SK-N-SH treated with all-trans-retinoic acid at 6 μM for 48 hours (cell line): Measurements from ENCODE around the gene KRTAP1-5.
"Not testable (repeated sequence)": the region's sequence is repeated elsewhere in the genome, so short reads cannot be mapped to it uniquely, and the experiment has no call there.

Experiments used
- ARNTL ChIP-seq: fragments of 450-650 bp; formaldehyde crosslinking; IDR thresholded peaks from 2 replicates; pipeline ENCODE4 v1.5.0; 2020; ENCODE audit warnings: low read depth, mild to moderate bottlenecking, moderate library complexity, borderline replicate concordance
- CSDC2 ChIP-seq: fragments of 250-450 bp; sonication (Bioruptor Pico); IDR thresholded peaks from 2 replicates; pipeline ENCODE4 v1.5.0; 2020; ENCODE audit warnings: mild to moderate bottlenecking, moderate library complexity
- ESRRG ChIP-seq: fragments of 250-450 bp; sonication (Bioruptor Pico); IDR thresholded peaks from 2 replicates; pipeline ENCODE4 v1.6.1; 2021; ENCODE audit warnings: mild to moderate bottlenecking
- PATZ1 ChIP-seq: fragments of 250-450 bp; sonication (Bioruptor Pico); IDR thresholded peaks from 2 replicates; pipeline ENCODE4 v1.8.0; 2020; ENCODE audit warnings: mild to moderate bottlenecking, moderate library complexity, borderline replicate concordance
- PPARA ChIP-seq: fragments of 250-450 bp; sonication (Bioruptor Pico); IDR thresholded peaks from 2 replicates; pipeline ENCODE4 v1.5.0; 2020; ENCODE audit warnings: mild to moderate bottlenecking, borderline replicate concordance
- ZFP30 ChIP-seq: fragments of 450-650 bp; formaldehyde crosslinking; IDR thresholded peaks from 2 replicates; pipeline ENCODE4 v1.5.0; 2022; ENCODE audit warnings: mild to moderate bottlenecking, moderate library complexity
- ZNF8 ChIP-seq: fragments of 450-650 bp; formaldehyde crosslinking; IDR thresholded peaks from 2 replicates; pipeline ENCODE4 v1.5.0; 2020; ENCODE audit warnings: mild to moderate bottlenecking, moderate library complexity

- TF ChIP-seq ARNTL (CRISPR knock-in tag); ZNF8 (CRISPR knock-in tag); PATZ1 (CRISPR knock-in tag); ZFP30 (CRISPR knock-in tag); PPARA (CRISPR knock-in tag); CSDC2; ESRRG: not testable (repeated sequence)
Observed at GRCh38 chr17:40999563-40999962, 27.4 kb downstream of the KRTAP1-5 start, which contains the start of gene KRTAP3-2.
